GM19468 (cell line): ENCODE data around the gene CNOT1.
A peak's percentile ranks its signal among the peaks of the same experiment; 100 is the strongest.

ENCODE experiments used
- ATAC-seq: cut with Tn5 transposase; IDR thresholded peaks from one replicate; pipeline ENCODE4 v1.9.1; 2021; ENCODE audit warnings: mild to moderate bottlenecking, moderate library complexity, moderate number of reproducible peaks; ENCODE audit not compliant: unreplicated experiment; ENCODE audit errors: extremely low read depth

The CNOT1 gene

DNA sequence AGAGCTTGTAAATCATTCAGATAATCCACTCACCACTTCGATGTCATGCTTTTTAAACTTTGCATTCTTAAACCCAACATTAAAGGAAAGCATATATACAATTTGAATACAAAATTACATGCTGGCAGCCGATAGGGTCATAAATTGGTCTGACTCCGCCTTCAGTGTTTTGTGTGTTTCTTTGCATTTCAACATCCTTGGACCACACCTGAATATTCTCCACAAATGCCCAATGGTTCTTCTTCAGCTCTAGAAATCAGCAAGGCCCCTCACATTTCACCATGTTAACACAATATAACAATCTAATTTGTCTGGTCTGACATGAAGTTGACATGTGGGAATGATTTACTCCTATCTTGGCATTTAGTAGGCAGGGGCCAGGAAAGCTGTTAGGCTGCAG is 97.2 kb downstream of the CNOT1 start:
- no peak for ATAC-seq

DNA sequence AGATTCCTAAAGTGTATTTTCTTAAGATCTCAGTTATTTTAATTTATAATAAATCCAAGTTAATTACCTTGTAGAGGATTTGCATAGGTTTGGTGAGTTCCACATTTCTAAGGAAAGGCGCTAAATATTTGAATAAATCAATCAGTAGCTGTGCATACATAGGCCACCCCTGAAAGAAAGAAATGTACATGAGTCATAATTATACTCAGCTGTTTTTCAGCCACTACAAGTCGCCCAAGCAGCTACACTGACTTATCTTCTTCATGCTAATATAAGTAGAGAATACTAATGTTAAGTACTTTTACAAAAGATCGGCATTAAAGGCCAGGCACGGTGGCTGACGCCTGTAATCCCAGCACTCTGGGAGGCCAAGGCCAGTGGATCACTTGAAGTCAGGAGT is 99.4 kb downstream of the CNOT1 start:
- ATAC-seq: no peak

DNA sequence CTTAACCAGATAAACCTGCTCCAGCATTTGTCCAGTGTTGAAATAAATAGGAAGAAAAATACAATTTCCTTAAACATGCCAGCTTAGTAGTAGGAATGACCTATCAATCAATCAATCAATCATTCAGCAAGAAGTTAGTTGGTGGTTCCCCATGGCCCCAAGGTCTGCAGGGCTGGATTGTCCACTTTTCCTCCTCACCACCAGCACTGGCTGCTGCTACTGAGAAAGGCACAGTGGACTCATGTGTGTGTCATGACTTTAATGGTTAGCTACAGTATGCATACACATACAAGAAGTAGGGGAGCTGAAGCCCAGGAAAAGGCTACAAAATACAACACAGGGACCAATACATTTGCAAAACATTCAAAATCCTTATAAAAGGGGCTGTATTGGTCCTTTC is 109.9 kb downstream of the CNOT1 start:
- no peak for ATAC-seq

DNA sequence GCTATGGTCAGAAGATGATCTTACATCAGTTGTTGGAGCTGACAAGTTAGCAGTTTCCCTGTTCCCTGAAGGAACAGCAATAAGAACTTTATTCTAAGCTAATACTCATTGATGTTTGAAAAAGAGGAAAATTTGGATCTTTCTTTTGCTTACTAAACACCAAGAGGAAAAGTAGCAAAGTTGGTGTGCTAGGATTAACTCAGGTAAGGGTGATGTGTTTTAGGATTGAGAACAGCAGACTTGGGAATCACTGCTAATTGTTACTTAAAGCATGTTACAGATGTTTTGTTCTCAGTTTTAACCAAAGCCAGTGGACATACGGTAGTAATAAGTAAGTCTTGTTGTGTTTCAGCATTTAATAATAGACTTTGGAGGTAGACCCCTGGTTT is 110.7 kb downstream of the CNOT1 start:
- ATAC-seq: no peak

DNA sequence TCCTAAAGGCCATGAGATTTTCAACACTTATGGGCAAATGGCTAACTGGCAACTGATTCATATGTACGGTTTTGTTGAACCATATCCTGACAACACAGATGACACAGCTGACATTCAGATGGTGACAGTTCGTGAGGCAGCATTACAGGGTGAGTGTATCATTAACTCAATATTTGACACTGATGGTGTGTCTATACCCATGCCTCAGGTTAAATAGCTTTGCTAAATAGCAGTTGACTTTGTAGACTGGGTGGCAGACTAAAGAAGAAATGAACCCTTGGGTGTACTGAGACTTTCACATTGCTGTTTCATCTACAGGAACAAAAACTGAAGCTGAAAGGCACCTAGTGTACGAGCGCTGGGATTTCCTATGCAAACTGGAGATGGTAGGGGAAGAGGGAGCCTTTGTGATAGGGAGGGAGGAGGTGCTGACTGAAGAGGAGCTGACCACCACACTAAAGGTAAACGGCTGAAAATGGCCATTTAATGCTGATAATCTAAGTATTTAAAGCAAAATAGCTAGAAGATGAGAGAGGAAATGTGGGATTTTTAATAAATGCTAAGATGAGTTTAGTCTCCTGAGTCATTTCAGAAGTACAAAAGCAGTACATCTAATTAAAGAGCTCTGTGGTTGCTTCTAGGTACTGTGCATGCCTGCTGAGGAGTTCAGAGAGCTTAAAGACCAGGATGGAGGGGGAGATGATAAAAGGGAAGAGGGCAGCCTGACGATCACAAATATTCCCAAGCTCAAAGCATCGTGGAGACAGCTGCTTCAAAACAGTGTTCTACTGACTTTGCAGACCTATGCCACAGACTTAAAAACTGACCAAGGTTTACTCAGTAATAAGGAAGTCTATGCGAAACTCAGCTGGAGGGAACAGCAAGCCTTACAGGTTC is 111.3 kb downstream of the CNOT1 start:
- peak; percentile 53 for ATAC-seq

DNA sequence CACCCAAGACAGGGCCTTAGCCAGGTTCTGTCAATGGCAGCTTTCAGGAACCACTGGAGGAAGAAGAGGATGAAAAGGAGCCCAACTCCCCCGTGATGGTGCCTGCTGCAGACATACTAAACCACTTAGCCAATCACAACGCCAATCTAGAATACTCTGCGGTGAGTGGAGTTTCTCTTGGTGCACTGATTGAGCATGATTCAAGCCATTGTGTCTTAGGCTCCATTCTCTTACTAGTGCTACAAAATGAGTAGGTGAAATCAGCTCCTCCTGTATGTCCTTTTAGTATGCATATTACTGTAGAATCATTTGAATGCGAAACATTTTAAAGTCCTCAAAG is 112.9 kb downstream of the CNOT1 start:
- ATAC-seq: no peak

DNA sequence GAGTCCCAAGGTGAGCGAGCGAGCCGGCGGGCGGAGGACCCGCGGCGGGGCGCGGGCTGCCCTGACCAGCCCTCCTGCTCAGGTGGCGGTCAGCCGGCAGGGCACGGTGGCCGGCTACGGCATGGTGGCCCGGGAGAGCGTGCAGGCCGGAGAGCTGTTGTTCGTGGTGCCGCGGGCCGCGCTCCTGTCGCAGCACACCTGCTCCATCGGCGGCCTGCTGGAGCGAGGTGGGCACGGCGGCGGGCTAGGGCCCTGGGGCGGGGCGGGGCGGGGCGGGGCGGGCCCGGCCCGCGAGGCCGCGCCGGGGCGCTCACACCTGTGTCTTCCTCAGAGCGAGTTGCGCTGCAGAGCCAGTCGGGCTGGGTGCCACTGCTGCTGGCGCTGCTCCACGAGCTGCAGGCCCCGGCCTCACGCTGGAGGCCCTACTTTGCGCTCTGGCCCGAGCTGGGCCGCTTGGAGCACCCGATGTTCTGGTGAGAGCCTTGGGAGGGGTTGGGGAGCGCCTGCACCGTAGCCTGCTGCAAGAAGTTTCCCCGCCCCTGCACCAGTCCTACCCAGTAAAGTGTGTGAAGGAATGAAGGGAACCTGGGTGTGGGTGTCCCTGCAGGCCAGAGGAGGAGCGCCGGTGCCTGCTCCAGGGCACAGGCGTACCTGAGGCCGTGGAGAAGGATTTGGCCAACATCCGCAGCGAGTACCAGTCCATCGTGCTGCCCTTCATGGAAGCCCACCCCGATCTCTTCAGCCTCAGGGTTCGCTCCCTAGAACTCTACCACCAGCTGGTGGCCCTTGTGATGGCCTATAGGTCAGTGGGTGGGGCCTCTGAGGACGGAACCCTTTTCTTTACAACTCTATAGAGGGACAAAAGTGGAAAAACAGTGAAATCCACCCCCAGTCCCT is 113.5 kb downstream of the CNOT1 start:
- ATAC-seq: peak; percentile 18

DNA sequence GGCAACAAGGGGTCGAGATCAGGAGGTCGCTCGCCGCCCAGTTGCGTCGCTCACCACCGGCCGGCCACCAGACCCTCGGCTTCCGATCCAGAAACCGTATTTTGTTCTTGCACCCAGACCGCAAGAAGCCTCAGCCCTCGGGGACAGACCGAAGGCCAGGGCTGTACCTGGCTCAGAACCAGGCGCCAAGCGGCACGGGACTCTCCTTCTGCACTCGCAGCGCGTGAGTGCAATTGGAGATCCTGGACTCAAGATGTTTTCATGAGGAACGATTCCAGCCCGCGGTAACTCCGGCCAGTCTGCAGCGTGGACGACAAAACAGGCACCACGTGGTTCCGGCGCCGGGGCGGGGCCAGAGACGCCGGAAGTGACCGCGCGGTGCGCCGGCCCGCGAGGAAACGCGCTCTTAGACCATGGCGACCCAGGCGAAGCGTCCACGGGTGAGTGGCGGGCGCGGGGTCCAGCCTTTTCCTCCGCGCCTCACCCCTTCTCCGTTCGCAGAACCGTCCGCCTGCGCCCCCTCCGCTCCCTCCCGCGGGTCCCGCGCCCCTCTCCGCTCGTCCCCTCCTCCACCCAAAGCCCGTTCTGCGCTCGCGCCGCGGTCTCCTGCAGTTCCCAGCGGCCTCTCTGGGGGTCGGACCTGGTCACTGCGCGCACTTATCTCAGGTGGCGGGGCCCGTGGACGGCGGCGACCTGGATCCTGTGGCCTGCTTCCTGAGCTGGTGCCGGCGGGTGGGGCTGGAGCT is 114.3 kb downstream of the CNOT1 start, which contains the start of gene SETD6:
Gene SETD6, plus strand, starts transcription at position 393 of the 746 bp plus-strand sequence. Its CDS starts 21 bp downstream, at position 414.
- peak; percentile 55 for ATAC-seq

DNA sequence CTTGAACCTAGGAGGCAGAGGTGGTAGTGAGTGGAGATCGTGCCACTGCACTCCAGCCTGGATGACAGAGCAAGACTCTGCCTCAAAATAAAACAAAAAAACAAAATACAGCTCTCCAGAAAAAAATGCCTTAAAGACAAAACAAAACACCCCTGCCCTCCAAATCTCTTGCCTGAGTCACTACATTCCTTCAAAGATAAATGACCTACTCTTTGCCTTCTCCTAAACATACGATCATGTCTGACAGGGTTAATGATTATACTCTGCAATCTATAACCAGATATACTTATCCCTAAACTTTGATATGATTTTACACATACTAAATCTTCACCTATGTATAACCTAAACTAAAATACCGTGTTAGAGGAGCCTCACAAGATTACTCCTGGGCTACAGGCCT is 115.8 kb downstream of the CNOT1 start:
- no peak for ATAC-seq

DNA sequence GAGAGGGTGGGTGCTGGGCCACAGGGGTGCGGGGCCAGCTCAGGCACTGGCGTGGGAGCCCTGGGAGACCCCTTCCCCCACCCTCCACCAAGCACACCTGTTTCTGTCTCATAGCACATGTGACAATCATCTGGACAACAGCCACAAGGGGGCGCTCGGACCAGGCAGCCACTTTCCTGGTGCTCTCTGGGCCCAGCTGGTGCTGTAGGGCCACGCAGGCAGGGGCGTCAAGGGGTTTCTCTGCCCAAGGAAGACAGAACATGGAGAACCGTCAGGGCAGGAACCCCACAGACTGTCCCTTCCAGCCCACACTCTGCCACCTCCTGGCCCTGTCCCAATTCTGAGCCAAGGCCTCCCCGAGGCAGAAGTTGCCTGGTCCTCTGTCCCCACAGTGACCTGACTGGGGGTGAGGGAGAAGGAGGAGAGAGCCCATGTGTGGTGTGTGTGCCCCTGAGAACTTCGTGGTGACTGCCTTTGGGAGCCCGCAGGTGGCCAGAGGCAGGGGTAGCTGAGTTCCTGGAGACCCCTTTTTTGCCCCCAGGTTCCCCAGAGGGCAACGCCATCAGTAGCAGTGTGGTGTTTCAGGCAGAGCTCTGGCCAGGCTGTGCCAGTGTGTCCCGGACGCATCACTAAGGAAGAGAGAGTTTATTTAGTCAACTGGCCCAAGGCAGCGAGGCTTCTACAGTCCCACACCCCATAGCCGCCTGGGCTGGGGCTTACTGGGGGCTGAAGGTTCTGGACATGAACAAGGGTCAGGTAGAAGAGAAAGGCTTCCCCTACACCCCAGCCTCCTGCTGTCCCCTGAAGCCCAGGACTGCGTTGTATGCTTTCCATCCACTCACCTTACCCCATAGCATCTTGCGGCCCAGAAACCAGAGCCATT is 117.5 kb downstream of the CNOT1 start:
- no peak for ATAC-seq

DNA sequence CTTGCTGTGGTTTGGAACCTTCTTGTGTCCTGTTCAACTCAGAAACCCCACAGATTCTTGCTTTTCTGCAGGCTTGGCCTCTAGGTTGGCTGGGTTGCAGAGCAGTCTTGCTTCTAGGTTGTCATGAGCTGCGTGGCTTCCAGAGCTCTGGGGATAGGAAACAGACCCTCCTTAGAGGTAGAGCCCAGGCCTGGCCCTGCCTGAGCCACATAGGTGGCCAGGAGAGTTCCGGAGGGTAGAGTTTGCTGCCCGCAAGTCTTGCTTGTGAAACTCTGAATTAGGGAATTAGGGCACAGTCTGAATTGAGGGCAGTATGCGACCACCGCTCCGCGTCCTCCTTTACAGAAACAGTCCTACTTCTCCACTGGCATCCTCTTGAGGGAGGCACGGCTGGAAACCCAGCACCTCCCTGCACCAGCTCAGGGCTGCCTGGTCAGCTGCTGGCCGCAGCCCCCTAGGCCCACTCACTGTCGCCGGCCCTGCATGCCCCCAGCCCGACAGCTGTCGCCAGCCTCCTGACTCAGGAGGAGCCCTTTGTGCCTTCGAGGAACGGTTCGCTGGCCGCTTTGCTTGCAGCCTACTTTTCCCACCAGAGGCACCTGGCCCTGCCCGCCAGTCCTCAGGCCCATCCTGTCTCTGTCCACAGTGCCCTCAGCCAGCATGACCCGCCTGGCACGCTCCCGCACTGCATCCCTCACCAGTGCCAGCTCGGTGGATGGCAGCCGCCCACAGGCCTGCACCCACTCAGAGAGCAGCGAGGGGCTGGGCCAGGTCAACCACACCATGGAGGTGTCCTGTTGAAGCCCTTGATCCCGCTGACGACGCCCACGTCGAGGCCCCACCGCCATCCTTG is 118.6 kb downstream of the CNOT1 start:
- ATAC-seq: no peak

DNA sequence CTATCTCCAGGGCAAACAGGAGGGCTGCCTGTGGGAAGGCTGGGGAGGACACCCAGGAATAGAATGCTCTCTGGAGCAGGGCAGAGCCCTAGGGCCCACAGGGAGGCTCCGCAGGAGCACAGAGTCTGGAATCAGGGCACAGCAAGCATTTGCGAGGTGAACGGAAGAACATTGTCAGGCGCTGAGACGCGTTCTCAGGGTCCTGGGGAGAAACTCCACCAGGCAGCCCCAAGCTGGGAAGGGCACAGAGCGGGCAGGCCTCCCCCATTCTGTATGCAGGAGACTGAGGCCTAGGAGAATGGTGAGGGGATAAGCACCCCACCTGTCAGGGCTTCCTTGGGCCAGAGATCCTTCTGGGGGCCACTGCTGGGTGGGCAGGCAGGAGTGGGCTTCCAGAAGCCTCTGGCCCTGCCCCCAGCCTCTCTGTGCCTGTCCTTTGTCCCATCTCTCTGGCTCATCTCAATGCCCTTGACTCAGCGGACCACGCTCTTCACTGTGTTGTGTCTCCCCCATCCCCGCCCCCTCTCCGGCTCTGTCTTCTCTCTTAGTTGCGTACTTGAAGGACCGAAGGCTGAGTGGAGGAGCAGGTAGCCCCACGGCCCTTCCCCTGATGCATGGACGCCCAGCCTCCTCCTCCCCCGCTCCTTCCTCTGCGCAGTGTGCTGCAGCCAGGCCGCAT is 119.4 kb downstream of the CNOT1 start:
- ATAC-seq: no peak

DNA sequence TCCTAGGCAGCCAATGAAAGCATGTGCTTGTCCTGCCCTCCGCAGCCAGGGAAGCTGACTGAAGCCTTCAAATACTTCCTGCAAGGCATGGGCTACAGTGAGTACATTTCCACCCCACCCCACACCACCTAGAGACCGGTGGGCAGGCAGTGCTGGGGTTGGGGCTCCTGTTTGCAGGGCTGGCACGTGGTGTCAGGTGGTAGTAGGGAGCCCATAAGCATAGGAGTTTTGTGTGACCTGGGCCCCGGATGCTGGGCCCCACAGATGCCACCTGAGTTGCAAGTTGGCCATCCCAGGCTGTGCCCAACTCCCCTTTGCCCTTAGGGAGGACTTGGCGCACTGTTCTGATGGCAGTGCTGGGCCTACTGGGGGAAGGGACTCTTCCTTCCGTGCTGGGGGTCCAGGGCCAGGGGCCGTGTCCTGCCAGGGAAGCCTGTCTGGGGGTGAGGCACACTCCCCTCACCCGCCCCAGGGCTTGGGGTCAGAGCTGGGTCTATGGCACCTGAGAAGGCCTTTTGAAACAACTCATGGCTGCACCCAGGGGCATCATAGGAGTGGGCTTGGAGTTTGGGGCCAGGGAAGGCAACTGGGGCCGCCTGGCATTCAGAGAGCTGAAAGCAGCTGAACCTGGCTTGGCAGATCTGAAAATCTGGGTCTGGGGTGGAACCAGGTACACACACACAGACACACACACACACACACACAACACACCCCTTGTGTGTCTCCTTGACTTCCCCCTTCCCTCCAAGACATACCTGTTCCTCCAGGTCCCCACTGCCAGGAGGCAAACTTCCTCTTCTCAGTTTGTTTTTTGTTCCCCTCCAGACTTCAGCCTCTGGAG is 120.2 kb downstream of the CNOT1 start:
- ATAC-seq: no peak

DNA sequence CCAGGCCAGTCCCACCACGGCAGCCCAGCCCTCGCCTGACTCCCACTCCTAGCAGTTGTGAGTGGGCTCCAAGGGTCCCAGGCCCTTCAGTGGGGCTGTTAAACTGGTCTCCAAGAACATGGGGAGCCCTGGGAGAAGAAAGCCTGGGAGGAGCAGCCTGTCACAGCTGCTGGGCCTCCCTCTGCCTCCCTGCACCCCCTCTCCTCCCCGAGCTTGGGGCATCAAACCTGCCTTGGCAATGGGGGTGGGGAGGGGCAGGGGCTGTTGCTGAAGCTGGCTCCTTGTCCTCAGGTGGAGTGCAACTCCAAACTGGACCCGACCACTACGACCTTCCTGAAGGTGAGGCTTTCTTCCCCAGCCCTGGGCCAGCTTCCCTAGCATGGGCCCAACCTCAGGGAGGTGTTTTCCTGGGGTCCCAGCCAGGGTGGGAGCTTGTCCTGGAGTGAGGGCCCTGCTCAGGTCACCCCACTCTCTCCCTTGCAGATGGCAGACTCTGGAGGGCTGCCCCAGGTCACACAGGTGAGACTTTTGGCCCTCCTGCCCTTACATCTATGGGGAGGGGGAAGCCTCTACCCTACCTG is 120.9 kb downstream of the CNOT1 start:
- no peak for ATAC-seq

DNA sequence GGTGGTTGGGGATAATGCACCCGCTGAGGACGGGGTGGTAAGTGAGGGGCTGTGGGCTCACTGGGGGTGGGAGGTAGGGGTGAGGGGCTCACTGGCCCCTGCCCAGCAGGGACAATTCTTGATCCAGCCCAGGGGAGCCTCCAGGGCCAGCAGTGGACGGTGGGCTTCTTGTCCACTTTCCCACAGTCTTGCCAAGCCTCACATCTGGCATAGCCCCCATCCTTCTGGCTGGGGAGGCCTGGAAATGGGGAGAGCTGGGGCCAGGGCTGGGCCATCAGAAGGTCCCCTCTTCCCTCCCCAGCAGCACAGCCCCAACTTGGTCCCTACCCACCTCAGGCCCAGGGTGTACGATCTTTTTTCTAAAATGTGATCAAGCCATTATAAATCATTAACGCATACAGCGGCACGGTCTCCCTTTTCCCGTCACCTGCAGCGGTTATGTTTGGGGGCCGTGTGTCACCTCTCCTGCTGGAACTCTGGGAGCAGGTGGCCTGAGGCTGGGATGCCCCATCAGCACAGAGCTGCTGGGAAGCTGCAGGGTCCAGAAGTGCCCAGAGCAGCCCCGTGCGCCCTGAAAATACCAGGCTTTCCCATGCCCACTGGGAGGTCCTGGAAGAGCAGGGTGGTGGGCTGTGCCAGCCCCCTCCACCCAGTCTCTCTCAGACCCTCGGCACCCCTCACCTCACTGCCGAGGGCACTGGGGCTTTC is 121.5 kb downstream of the CNOT1 start:
- ATAC-seq: no peak

DNA sequence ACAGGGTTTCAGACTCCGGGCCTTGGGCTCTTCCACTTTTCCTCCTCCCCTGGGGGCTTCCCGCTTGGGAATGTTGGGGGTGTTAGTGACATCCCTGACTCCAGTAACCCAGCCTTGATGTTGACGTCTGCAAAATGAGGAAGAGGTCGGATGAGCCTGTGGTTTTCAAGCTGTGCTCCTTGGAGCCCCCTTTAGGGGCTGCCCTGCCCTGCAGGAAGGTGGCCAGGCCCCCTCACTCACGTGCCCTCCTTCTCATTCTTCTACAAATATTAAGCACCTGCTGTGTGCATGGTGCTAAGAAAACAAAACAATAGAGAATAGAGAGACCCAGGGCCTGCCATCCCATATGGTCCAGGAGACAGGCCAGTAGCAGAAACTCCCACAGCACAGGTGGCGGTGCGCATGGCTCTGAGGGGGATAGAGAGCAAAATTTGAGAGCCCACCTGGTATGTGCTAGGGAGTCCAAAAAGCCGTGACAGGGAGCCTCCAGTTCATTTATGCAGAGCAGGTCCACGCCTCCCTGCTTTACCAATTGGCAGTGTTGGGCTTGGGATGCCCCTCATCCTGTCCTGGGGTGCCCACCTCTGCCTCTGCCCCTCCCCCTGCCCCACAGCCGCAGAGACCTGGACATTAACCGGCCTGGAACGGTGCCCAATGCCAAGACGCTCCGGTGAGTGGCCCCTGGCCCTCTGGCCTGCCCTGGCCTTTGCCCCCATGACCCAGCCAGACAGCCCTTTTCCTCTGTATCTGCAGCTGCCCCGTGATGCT is 122.2 kb downstream of the CNOT1 start:
- ATAC-seq: no peak
